ENCODE results near the gene AGBL4. TPM values are rescaled to one million over a fixed set of nuclear protein-coding genes. Genes with fewer than 3 reads are reported as not detected.

The AGBL4 gene
- total RNA-seq, 5 donors from 2014 or later (not counting 1 experiment from before 2014, with no cell fraction given), result 0.58 TPM; not detected in 4

DNA sequence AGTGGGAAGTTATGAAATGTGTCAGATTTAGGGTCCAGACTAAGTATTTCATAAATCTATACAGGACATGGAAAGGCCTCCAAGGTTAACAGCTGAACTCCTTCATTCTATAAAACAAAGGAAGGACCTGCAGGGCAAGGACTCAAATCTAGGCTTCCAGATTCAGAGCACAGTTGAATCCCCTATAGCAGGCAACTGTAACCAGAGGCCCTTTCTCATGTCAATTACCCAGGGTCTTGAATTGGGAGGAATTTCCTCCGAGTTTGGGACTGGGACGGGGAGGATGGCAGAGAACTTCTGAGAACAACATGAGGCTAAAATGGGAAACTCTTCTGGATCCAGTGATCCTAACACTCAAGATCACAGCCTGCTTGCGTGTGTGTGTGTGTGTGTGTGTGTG lies 1134.1 kb downstream of the AGBL4 start:
- Mint-ChIP-seq H3K27me3 (peaks cover 0 to 9% of the 10 kb centered on the region in 2 donors), H3K36me3 (no peaks in the 10 kb centered on the region), H3K4me1 (no peaks in the 10 kb centered on the region), H3K27ac (no peak overlapping the region), H3K4me3 (no peak overlapping the region), H3K9me3 (peaks cover 0 to 3% (median 0%) of the 10 kb centered on the region in 3 donors)
- ATAC-seq (replicated peaks in 1 of 4), result no peak
- no peaks in the 10 kb centered on the region for H3K4me1 ChIP-seq (ENCODE audit: control insufficient read depth in 1 of 2, extremely low read depth in 1 of 2, insufficient read depth in 2 of 2, low read length in 2 of 2)
- no peak overlapping the region for H3K4me3 ChIP-seq (ENCODE audit: control insufficient read depth in 1 of 2, extremely low read depth in 1 of 2, low read length in 1 of 2)
- ChIA-PET POLR2A (no interaction called here), CTCF (no interaction called here)
- DNase-seq, result no peak
- H3K36me3 ChIP-seq (ENCODE audit: control insufficient read depth in 2 of 2, extremely low read depth in 1 of 2, insufficient read depth in 1 of 2, low read length in 1 of 2), result no peaks in the 10 kb centered on the region
- H3K9me3 ChIP-seq, result no peaks in the 10 kb centered on the region
- H3K27ac ChIP-seq (ENCODE audit: low read length), result no peak overlapping the region
- WGBS (ENCODE audit: insufficient coverage), result 60% methylated on average over 1 of the region's 3 CpGs
- peaks cover 0 to 3% of the 10 kb centered on the region in 2 experiments for H3K27me3 ChIP-seq (replicated peaks in 1 of 2; ENCODE audit: control insufficient read depth in 2 of 2, extremely low read depth in 1 of 2, insufficient read depth in 2 of 2, low read length in 1 of 2)

GRCh38 chr1:48889082-48889481 lies 1134.7 kb downstream of the AGBL4 start:
- DNase-seq (no peak), ATAC-seq (replicated peaks in 1 of 4) (no peak)
- H3K4me3 Mint-ChIP-seq, result no peak overlapping the region
- no peaks in the 10 kb centered on the region for H3K36me3 ChIP-seq (ENCODE audit: control insufficient read depth in 2 of 2, extremely low read depth in 1 of 2, insufficient read depth in 1 of 2, low read length in 1 of 2)
- no peak overlapping the region for H3K27ac ChIP-seq (ENCODE audit: low read length)
- H3K4me1 ChIP-seq (ENCODE audit: control insufficient read depth in 1 of 2, extremely low read depth in 1 of 2, insufficient read depth in 2 of 2, low read length in 2 of 2), result no peaks in the 10 kb centered on the region
- WGBS (ENCODE audit: insufficient coverage), result no CpG with 5 or more reads among the region's 4 CpGs
- no peak overlapping the region for H3K4me3 ChIP-seq (ENCODE audit: control insufficient read depth in 1 of 2, extremely low read depth in 1 of 2, low read length in 1 of 2)
- H3K9me3 ChIP-seq, result no peaks in the 10 kb centered on the region
- H3K9me3 Mint-ChIP-seq, result peaks cover 0 to 3% (median 0%) of the 10 kb centered on the region in 3 donors
- H3K27me3 ChIP-seq (replicated peaks in 1 of 2; ENCODE audit: control insufficient read depth in 2 of 2, extremely low read depth in 1 of 2, insufficient read depth in 2 of 2, low read length in 1 of 2), result peaks cover 0 to 3% of the 10 kb centered on the region in 2 experiments
- ChIA-PET CTCF (no interaction called here), POLR2A (no interaction called here)
- no peaks in the 10 kb centered on the region for H3K36me3 Mint-ChIP-seq
- H3K27me3 Mint-ChIP-seq, result peaks cover 0 to 9% of the 10 kb centered on the region in 2 donors
- H3K4me1 Mint-ChIP-seq, result no peaks in the 10 kb centered on the region
- no peak overlapping the region for H3K27ac Mint-ChIP-seq

DNA sequence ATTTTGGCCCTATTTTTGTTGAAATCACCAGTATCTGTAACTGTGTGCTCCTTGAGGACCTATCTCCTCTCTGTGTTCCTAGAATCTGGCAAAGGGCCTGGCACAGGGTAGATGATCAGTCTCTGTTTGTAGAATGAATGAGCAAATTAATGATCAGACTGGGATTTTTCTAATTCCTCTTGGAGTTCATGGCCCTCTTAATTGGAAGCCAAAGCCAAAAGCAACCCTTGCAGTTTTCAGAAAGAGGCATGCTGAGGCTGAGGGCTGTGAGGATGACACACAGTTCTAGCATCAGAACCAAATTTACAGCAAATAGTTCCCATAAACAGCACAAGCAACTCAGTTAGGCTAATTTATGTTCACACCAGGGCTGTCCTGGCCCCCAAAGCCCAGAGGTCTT lies 1136.0 kb downstream of the AGBL4 start:
- Mint-ChIP-seq H3K4me3 (no peak overlapping the region), H3K27ac (no peak overlapping the region), H3K27me3 (peaks cover 0 to 13% of the 10 kb centered on the region in 2 donors), H3K36me3 (no peaks in the 10 kb centered on the region), H3K9me3 (peaks cover 0 to 3% (median 0%) of the 10 kb centered on the region in 3 donors), H3K4me1 (no peaks in the 10 kb centered on the region)
- POLR2A ChIA-PET, result no interaction called here
- no peaks in the 10 kb centered on the region for H3K36me3 ChIP-seq (ENCODE audit: control insufficient read depth in 2 of 2, extremely low read depth in 1 of 2, insufficient read depth in 1 of 2, low read length in 1 of 2)
- no peak overlapping the region for H3K27ac ChIP-seq (ENCODE audit: low read length)
- no peak for DNase-seq
- no peaks in the 10 kb centered on the region for H3K4me1 ChIP-seq (ENCODE audit: control insufficient read depth in 1 of 2, extremely low read depth in 1 of 2, insufficient read depth in 2 of 2, low read length in 2 of 2)
- H3K27me3 ChIP-seq (replicated peaks in 1 of 2; ENCODE audit: control insufficient read depth in 2 of 2, extremely low read depth in 1 of 2, insufficient read depth in 2 of 2, low read length in 1 of 2), result peaks cover 0 to 3% of the 10 kb centered on the region in 2 experiments
- no peak for ATAC-seq (replicated peaks in 1 of 4)
- CTCF ChIA-PET, result no interaction called here
- no peaks in the 10 kb centered on the region for H3K9me3 ChIP-seq
- no peak overlapping the region for H3K4me3 ChIP-seq (ENCODE audit: control insufficient read depth in 1 of 2, extremely low read depth in 1 of 2, low read length in 1 of 2)

DNA sequence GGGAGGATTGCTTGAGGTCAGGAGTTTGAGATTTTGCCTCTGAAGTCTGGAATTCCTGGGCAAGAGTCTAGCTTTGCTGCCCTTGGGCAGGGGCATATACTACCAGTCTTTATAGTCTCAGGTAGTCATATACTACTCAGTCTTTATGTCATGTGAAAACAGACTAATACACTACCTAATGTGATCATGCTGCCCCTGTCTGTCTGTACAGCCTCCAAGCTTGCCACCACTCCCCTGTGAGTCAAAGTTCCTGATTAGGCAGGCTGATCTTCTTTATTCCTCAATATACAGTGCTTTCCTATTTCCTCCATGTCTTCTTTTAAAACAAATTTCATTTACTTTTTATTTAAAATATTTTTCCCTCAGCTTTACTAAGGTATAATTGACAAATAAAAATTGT lies 1141.7 kb downstream of the AGBL4 start:
- POLR2A ChIA-PET, result no interaction called here
- Histone ChIP-seq H3K4me3 (ENCODE audit: control insufficient read depth in 1 of 2, extremely low read depth in 1 of 2, low read length in 1 of 2) (no peak overlapping the region), H3K4me1 (ENCODE audit: control insufficient read depth in 1 of 2, extremely low read depth in 1 of 2, insufficient read depth in 2 of 2, low read length in 2 of 2) (no peaks in the 10 kb centered on the region), H3K27me3 (replicated peaks in 1 of 2; ENCODE audit: control insufficient read depth in 2 of 2, extremely low read depth in 1 of 2, insufficient read depth in 2 of 2, low read length in 1 of 2) (peaks cover 0 to 3% of the 10 kb centered on the region in 2 experiments), H3K27ac (ENCODE audit: low read length) (no peak overlapping the region), H3K9me3 (no peaks in the 10 kb centered on the region), H3K36me3 (ENCODE audit: control insufficient read depth in 2 of 2, extremely low read depth in 1 of 2, insufficient read depth in 1 of 2, low read length in 1 of 2) (no peaks in the 10 kb centered on the region)
- Mint-ChIP-seq H3K4me1 (no peaks in the 10 kb centered on the region), H3K27ac (no peak overlapping the region), H3K4me3 (no peak overlapping the region), H3K9me3 (no peaks in the 10 kb centered on the region), H3K27me3 (peaks cover 0 to 6% of the 10 kb centered on the region in 2 donors), H3K36me3 (no peaks in the 10 kb centered on the region)
- DNase-seq (no peak), ATAC-seq (replicated peaks in 1 of 4) (no peak)
- CTCF ChIA-PET, result no interaction called here

- Histone ChIP-seq H3K36me3 (ENCODE audit: control insufficient read depth in 2 of 2, extremely low read depth in 1 of 2, insufficient read depth in 1 of 2, low read length in 1 of 2) (no peaks in the 10 kb centered on the region), H3K4me1 (ENCODE audit: control insufficient read depth in 1 of 2, extremely low read depth in 1 of 2, insufficient read depth in 2 of 2, low read length in 2 of 2) (no peaks in the 10 kb centered on the region), H3K27ac (ENCODE audit: low read length) (no peak overlapping the region), H3K27me3 (replicated peaks in 1 of 2; ENCODE audit: control insufficient read depth in 2 of 2, extremely low read depth in 1 of 2, insufficient read depth in 2 of 2, low read length in 1 of 2) (no peaks in the 10 kb centered on the region), H3K9me3 (no peaks in the 10 kb centered on the region), H3K4me3 (ENCODE audit: control insufficient read depth in 1 of 2, extremely low read depth in 1 of 2, low read length in 1 of 2) (no peak overlapping the region)
- Mint-ChIP-seq H3K9me3 (no peaks in the 10 kb centered on the region), H3K4me1 (no peaks in the 10 kb centered on the region), H3K27ac (no peak overlapping the region), H3K36me3 (no peaks in the 10 kb centered on the region), H3K27me3 (peaks cover 2 to 13% of the 10 kb centered on the region in 2 donors), H3K4me3 (no peak overlapping the region)
- ChIA-PET CTCF (interaction anchor here in 1 of 2 donors (0.7 kb wide), 1 partner anchor 7 kb away, joined by 3 read pairs; no protein-coding TSS in a partner anchor), POLR2A (no interaction called here)
- no CpG with 5 or more reads among the region's 6 CpGs for WGBS (ENCODE audit: insufficient coverage)
- ATAC-seq (replicated peaks in 1 of 4) (no peak), DNase-seq (no peak)
These were observed 1145.4 kb downstream of the AGBL4 start for GRCh38 chr1:48878191-48878940.

DNA sequence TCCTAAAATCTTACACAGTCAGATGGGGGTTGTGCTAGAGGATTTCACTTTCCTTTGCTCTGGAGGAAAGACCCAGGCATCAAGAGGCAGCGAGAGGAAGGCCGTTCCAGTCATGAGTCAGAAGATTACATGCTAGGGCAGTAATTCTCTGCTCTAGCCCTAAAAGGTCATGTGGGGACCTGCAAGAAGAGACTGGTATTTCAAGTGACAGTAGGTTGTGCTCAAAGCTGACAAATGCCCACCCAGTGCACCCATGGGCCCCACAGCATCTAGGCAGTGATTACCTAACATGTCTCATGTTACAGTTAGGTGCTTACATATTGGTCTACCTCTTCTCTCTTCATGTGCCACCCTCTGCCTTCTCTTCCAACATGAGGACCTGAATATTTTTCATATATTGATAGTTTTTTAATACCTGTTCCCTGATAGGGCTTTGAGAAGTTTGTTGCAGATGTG lies 1147.4 kb downstream of the AGBL4 start:
- Histone ChIP-seq H3K4me1 (ENCODE audit: control insufficient read depth in 1 of 2, extremely low read depth in 1 of 2, insufficient read depth in 2 of 2, low read length in 2 of 2) (no peaks in the 10 kb centered on the region), H3K36me3 (ENCODE audit: control insufficient read depth in 2 of 2, extremely low read depth in 1 of 2, insufficient read depth in 1 of 2, low read length in 1 of 2) (no peaks in the 10 kb centered on the region), H3K9me3 (no peaks in the 10 kb centered on the region), H3K27ac (ENCODE audit: low read length) (no peak overlapping the region), H3K27me3 (replicated peaks in 1 of 2; ENCODE audit: control insufficient read depth in 2 of 2, extremely low read depth in 1 of 2, insufficient read depth in 2 of 2, low read length in 1 of 2) (no peaks in the 10 kb centered on the region), H3K4me3 (ENCODE audit: control insufficient read depth in 1 of 2, extremely low read depth in 1 of 2, low read length in 1 of 2) (no peak overlapping the region)
- ChIA-PET POLR2A (interaction anchor here in 1 of 2 donors (0.7 kb wide), 1 partner anchor 1551 kb away, joined by 3 read pairs; no protein-coding TSS in a partner anchor), CTCF (no interaction called here)
- no peaks in the 10 kb centered on the region for H3K36me3 Mint-ChIP-seq
- no peaks in the 10 kb centered on the region for H3K4me1 Mint-ChIP-seq
- H3K9me3 Mint-ChIP-seq, result no peaks in the 10 kb centered on the region
- peaks cover 2 to 16% of the 10 kb centered on the region in 2 donors for H3K27me3 Mint-ChIP-seq
- H3K27ac Mint-ChIP-seq, result no peak overlapping the region
- H3K4me3 Mint-ChIP-seq, result no peak overlapping the region
- no peak for DNase-seq
- WGBS (ENCODE audit: insufficient coverage), result no CpG with 5 or more reads among the region's 2 CpGs
- no peak for ATAC-seq (replicated peaks in 1 of 4)
